ENCODE results near the gene PLVAP.

Gene PLVAP

DNA sequence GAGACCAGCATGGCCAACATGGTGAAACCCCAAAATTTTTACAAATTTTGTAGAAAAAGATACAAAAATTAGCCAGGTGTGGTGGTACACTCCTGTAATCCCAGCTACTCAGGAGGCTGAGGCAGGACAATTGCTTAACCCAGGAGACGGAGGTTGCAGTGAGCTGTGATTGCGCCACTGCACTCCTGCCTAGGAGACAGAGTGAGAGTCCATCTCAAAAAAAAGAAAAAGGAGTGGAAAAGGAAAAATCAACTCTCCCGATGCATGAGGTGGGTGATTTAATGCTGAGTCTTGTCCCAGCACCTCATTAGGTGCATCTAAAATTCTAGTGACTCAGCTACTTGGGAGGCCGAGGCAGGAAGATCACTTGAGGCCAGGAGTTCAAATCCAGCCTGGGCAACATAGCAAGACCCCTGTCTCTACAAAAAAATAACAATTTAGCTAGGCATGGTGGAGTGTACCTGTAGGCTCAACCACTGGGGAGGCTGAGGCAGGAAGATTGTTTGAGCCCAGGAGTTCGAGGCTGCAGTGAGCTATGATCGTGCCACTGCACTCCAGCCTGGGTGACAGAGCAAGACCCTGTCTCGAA lies 20.0 kb downstream of the PLVAP start:
- DNase-seq (ENCODE audit: low spot score): no peak

DNA sequence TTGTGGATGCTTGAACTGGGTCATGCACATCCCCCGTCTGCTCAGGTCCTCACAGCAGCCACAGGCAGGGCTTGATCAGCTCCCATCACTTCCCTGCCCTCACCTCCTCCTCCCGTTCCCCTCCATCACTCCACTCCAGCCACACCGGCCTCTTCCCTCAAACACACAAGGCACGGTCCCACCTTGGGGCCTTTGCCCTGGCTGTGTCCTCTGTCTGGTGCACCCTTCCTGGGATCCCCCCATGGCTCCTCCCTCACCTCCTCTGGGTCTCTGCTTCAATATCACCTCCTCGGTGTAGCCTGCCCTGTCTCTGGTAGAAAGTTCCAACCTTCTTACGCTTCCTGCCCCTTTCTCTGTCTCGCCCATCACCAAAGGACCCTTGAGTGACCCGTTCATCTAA lies 23.8 kb downstream of the PLVAP start:
- DNase-seq (ENCODE audit: low spot score): no peak

DNA sequence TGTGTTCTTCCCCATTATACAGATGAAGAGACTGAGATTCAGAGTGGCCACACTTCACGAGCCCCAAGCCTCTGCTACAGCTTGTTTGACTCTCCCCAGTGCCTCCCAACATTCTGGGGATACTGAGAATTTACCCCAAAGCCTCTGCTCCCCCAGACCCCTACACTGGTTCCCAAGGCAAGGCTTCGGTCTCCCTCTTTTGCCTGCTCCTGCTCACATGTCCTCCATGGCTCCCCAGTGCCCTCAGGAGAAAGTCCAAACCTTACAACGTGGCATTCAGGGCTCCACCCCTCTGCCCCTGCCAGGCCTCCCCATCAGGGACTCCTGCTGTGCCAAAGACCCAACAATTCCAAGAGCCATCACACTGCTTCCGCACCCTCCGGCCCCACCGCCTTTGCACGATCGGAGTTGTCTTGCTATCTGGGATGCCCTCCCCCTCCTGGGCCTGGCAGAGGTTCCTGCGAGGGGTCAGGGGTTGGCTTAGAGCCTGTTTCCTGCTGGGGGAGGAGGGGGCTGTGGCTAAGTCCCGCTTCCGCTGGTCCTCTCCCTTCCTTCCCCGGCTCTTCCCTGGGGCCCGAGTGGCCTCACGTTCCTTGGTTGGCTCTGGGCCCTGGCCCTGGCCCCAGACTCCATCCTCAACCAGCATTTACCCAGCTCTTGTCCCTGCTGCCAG lies 24.4 kb downstream of the PLVAP start:
- no peak for DNase-seq (ENCODE audit: low spot score)

DNA sequence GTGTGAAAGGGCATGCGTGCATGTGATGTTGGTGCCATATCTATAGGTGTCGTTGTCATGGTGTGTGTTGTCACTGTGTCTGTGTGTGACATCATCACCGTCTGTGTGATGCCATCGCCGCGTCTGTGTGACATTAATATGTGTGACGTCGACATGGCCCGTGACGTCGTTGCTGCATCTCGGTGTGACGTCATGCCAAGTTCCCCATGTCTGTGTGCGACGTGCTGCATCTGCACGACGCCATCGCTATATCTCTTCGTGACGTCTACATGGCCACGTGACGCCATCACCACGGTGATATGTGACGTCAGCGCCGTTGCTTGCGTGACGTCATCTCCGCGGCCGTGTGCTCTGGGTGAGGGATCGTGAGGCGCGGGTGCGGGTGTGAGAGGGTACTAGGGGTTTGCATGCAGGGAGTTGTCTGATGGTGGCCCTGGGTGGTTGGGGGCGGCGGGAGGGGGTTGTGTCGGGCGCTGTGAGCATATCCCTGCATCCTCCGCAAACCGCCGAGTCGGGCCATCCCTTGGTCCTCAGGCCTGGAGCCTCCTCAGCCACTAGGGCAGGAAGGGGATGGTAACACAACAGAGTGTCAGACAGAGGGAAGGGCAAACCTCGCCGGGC lies 25.2 kb downstream of the PLVAP start:
- no peak for DNase-seq (ENCODE audit: low spot score)

DNA sequence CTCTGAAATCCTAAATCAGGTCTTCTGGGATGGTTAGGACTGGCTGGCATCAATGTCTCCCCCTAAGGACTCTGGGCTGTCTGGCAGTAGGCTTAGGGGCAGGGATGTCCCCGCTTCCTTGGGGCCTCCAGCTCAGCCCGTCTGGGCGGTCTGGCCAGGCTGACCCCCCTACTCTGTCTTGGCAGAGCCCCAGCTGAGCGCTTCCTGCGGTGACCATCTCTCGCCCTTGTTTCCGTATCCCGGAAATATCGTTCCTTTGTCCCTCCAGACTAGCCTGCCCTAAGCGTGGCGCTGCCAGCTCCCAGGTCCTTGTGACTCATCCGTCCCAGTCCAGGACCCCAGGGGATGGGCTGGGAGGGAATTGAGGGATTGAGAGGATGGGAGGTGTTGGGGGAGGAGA lies 28.4 kb downstream of the PLVAP start:
- DNase-seq (ENCODE audit: low spot score): no peak

DNA sequence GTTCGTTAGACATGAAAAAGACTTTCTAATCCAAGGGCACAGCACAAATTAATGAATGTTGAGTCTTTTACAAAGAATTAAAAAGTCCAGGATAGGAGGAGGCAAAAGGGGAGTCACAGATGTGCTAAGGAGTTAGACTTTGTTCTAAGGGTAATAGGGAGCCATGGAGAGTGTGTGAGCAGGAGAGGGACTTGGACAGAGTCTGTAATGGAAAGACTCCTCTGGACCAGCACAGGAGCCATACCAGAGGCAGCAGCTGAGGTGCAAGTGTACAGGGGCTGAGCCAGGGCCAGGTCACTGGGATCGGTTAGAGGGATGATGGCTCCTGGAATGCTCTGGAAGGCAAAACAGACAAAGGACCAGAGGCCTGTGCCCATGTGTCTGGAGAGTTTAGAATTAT lies 29.3 kb downstream of the PLVAP start:
- no peak for DNase-seq (ENCODE audit: low spot score)

DNA sequence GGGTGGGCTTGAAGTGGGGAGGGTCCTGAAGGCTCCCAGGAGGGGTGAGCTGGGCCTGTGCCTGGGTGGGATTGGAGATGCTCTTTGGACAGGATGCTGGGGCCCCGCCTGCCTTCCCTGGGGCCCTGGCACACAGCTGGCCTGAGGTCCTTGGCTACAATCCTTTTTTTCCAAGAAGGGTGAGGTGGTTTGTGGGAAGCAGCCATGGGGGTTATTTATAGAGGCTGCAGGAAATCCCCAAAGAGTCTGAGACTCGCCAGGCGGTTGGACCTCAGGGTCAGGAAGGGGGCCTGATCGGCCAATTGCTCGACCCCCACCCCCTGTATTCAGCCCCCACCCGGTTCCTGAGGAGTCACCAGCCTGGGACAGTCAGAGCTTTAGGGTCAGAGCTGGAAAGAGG lies 29.8 kb downstream of the PLVAP start:
- DNase-seq (ENCODE audit: low spot score): no peak

DNA sequence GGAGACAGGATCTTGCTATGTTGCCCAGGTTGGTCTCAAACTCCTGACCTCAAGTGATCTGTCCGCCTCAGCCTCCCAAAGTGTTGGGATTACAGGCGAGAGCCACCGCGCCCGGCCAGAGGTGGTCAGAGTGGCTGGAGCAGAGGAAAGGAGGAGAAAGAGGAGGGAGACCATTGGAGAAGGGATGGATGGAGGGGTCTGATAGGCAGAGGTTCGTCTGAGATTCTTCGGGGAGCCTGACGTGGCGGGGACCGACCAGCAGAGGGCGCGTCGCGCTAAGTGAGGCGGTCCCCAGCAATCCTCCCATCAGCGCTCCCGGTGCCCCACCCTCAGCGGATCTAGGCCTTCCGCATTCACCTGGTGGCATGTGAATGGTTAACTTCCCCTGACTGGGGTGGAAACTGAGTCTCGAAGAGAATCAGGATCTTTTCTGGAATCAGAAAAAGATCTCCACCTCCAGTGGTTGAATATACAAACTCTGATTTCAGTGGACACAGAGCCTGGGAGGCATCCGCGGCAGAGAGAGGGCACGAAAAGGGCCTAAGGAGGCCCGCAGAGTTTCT lies 31.0 kb downstream of the PLVAP start:
- peak; percentile 85 for DNase-seq (ENCODE audit: low spot score)

DNA sequence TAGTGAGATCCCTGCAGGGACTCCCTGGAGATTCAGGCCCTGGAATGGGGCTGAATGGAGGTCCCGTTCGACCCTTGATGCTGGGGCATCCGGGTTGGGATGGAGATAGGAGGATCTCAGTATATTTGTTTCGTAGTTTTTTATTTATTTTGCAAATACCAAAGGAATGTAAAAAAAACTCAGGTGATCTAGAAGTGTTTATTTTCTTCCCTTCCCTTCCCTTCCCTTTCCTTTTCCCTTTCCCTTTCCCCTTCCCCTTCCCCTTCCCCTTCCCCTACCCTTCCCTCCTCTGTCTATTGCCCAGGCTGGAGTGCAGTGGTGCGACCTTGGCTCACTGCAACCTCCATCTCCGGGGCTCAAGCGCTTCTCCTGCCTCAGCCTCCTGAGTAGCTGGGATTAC lies 35.3 kb downstream of the PLVAP start:
- no peak for DNase-seq (ENCODE audit: low spot score)

DNA sequence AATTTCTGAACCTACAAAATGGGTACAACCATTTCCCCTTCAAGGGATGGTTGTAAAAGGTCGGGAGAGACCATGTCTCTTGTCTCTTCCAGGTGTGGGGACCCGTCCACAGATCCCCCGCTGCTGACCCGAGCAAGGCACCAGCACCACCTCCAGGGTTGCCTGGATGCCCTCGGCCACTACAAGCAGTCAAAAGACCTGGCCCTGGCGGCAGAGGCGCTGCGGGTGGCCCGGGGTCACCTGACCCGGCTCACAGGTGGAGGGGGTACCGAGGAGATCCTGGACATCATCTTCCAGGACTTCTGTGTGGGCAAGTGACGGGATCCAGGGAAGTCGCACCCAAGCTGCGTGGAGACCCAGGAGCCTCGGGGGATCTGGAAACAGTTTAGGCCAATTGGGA lies 35.8 kb downstream of the PLVAP start:
- DNase-seq (ENCODE audit: low spot score): no peak

DNA sequence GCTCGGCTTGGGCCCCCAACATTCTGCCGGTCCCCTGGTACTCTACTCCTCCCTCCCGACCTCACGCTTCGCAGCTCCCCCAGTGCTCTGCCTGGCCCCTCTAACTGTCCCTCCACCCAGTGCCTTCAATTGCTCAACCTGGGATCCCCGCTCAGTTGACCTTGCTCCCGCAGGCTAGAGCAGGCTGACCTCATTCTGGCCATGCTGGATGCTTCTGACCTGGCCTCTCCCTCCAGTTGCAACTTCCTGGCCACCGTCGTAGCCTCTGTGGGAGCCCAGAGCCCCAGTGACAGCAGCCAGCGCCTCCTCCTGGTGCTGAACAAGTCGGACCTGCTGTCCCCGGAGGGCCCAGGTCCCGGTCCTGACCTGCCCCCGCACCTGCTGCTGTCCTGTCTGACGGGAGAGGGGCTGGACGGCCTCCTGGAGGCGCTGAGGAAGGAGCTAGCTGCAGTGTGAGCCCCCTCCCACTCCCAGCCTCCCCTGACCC lies 36.2 kb downstream of the PLVAP start:
- no peak for DNase-seq (ENCODE audit: low spot score)

DNA sequence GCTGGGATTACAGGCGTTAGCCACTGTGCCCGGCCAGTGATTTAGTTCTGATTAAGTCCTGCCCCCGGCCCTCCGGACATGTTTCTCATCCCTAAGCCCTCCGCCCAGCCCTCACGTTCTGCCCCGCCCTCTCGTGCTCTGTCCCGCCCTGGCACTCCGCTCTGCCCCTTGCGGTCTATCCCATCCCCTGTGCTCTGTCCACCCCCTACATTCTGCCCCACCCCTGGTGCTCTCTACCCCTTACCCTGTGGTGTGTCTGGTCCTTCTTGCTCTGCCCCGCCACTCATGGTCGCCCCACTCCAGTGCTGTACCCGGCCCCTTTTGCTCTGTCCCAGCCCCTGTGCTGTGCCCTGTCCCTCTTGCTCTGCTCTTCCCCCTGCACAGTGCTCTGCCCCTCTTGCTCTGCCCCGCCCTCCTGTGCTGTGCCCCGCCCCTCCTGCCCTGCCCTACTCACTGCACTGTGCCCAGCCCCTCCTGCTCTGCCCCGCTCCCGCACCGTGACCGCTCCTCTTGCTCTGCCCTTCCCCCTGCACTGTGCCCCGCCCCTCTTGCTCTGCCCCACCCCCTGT lies 36.8 kb downstream of the PLVAP start:
- no peak for DNase-seq (ENCODE audit: low spot score)

DNA sequence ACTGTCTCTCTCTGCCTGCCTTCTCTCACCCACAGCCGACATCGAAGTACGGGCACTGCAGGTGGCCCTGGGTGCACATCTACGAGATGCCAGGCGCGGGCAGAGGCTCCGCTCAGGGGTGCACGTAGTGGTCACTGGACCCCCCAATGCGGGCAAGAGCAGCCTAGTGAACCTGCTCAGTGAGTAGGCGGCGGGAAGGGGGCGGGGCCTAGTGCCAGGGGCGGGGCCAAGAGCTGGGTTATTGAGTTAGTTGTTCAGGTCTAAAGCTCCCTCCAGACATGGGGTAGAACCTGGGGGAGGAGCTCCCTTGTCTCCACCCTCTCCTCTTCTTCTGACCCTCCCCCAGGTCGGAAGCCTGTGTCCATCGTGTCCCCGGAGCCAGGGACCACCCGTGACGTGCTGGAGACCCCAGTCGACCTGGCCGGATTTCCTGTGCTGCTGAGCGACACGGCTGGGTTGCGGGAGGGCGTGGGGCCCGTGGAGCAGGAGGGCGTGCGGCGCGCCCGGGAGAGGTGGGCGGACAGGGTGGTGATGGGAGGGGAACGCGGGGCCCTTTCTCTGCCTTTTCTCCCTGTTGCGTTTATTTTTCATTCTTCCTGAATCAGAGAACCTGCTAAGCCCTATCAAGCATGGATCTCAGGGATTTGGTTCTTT lies 37.9 kb downstream of the PLVAP start:
- peak; percentile 52 for DNase-seq (ENCODE audit: low spot score)

DNA sequence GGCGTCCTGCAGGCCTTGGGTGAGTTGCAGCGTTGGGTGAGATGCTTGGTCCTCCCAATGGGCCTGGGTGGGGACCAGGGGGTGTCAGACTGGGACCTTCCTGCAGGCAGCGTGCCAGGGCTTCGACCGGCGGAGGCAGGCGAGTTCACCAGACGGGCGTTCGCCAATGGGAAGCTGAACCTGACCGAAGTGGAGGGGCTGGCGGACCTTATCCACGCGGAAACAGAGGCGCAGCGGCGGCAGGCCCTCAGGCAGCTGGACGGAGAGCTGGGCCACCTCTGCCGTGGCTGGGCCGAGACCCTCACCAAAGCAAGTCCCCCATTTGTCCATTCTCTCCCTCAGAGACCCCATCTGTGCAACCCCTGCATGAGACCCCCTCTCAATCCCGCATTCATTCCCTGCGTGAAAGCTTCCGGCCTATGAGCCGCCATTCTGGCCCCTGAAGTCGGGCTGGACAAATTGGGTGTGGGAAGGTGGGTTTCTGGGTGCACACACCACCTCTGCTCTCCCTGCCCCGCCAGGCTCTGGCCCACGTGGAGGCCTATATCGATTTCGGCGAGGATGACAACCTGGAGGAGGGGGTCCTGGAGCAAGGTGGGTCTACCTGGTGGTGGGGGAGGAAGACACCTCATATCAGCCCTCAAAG lies 38.6 kb downstream of the PLVAP start:
- DNase-seq (ENCODE audit: low spot score): no peak

DNA sequence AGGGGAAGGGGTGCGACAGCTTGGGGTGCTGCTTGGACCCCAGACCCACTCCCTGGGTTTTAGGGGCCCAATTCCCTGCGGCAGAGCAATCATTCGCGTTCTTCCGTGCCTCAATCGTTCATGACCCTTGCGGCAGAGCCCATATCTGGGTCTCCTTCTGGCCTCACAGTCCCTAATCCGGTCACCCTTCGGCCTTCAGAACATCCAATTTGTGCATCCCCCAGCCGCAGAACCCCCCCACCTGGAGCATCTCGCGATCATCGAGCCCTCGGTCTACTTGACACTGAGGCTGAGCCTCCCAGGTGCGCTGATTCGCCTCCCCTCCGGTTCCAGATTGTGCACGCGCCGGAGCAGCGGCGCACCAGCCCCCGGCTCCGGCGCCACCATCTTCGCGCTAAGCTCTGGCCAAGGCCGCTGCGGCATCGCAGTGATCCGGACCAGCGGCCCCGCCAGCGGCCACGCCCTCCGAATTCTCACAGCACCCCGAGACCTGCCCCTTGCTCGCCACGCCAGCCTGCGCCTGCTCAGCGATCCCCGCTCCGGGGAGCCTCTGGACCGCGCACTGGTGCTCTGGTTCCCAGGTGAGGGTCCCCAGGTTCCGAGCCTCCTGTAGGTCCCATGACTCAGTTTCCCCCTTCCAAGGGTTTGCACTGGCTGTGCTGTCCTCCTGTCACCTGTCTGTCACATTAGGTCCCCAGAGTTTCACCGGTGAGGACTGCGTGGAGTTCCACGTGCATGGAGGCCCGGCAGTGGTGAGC lies 39.3 kb downstream of the PLVAP start:
- peak; percentile 59 for DNase-seq (ENCODE audit: low spot score)

DNA sequence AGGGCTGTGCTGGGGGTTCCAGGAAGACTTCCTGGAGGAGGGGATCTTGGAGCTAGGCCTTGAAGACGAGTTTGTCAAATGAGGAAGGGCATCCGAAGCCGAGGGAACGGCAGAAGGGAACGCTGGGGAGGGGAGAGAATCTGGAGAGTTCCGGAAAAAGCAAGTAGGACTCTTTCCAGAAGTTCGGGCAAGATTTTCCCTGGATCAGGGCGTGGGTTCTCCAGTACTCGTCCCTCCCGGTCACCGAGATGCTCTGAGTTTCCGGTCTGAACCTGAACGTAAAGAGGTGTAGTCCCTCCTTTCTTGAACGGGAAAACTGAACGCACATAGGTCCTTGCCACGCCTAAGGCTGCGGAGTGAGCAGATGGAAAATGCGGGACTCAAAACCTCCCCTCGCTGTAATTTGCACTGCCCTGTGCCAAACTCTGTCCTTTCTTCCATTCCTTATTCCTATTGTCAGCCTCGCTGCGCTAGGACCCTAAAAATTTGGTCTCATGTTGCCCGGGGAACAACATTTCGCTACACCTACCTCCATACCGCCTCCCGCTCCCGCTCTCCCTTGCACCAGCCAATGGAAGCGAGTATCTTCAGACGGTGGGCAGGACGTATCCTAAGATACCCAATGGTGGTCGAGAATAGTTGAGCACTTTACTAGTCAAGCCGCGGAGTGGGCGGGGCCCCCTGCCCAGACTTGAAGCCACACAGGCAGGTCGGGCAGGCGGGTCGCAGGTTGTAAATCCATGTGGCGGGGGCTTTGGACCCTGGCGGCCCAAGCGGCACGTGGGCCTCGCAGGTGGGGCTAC lies 40.1 kb downstream of the PLVAP start, which contains the start of gene GTPBP3:
GTPBP3 (plus strand) TSS at position 682 of the 803 bp plus-strand sequence; CDS start at position 741, 59 bp downstream.
- peak; percentile 98 for DNase-seq (ENCODE audit: low spot score)

DNA sequence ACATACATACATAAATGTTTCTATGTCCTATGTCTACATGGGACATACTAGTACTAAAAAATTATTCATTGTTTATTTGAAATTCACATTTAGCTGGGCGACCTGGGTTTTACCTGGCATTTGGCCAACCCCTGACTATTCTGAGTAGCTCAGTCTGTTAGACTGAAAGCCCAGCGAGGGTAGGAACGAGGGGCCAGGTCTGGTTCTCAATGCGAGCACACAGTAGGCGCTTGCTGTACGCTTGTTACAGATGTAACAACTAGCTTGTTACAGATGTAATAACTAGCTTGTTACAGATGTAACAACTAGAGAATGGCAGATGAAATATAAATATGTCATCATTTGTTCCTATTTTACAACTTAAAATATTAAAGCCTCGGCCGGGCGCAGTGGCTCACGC lies 41.6 kb downstream of the PLVAP start:
- no peak for DNase-seq (ENCODE audit: low spot score)

DNA sequence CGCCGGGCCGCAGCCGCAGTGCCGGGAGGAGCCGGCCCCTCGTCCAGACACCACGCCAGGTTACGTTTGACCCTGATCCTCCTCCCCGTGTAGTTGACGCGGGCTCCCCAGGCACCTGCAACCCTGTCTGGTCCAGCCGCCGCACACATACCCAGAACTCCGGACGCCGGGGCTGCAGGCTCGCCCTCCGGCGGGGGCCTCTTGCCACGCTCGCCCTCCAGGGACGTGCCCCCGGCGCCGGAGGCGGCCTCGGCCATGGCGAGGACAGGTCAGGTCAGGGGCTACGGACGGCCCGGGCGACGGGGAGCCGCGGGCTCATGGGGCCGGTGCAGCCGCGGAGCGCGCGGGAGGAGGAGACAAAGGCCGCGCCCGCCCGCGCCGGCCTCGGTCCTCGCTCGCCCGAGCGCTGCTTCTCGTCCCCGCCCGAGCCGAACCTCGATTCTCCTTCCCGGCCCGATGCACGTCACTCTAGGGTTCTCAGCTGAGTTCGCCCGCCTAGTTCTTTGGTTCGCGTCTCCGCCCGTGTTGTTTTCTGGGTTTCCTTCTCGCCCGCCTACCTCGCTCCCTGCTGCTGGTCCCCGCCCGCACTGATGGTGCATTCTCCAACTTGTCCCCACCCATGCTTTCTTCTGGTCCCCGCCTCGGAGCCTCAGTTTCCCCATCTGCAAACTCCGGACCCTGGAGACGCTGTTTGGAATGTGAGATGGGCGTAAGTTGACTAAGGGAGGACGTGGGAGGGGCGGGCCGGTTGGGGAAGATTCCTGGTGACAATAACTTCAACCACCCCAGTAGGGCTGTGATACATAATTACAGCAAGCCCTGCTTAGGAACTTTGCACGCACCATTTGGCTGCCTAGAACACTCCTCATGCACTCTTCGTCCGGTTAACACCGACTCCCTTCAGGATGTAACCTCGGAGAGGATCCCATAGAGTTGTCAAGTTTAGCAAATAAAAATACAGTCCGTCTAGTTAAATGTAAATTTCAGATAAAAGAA lies 42.4 kb downstream of the PLVAP start, which contains the start of gene ANO8:
ANO8 (minus strand) TSS at position 442 of the 996 bp plus-strand sequence; CDS start at position 257, 185 bp downstream.
- DNase-seq (ENCODE audit: low spot score): peak; percentile 91

All from germinal center (tissue), 1 donor.